ENCODE measurements around the gene TCP11L2. TPM values are rescaled to one million over a fixed set of nuclear protein-coding genes. Genes with fewer than 3 reads are reported as not detected.

TCP11L2 gene
- total RNA-seq, 1 donor from 2014 or later: 22.0 TPM

- Mint-ChIP-seq H3K27ac (ENCODE audit: unreplicated experiment) (no peak overlapping the region), H3K27me3 (ENCODE audit: low read depth, unreplicated experiment) (peaks cover 11% of the 10 kb centered on the region), H3K4me3 (ENCODE audit: unreplicated experiment) (no peak overlapping the region), H3K4me1 (ENCODE audit: low read depth, unreplicated experiment) (peaks cover 4% of the 10 kb centered on the region), H3K9me3 (ENCODE audit: unreplicated experiment) (peaks cover 4% of the 10 kb centered on the region), H3K36me3 (ENCODE audit: low read depth, unreplicated experiment) (no peaks in the 10 kb centered on the region)
- FAIRE-seq (no peak), DNase-seq (ENCODE audit: low read depth) (no peak)
- Histone ChIP-seq H2AFZ (ENCODE audit: low read depth, low read length) (no peak overlapping the region), H3K36me3 (ENCODE audit: insufficient read depth, low read length) (no peaks in the 10 kb centered on the region), H3K4me3 (ENCODE audit: insufficient read depth, low read depth, low read length) (no peak overlapping the region), H3K4me2 (ENCODE audit: low read length) (no peak overlapping the region), H3K9me3 (ENCODE audit: insufficient read depth, low read depth, low read length) (no peaks in the 10 kb centered on the region), H4K20me1 (ENCODE audit: insufficient read depth, low read length) (no peaks in the 10 kb centered on the region), H3K4me1 (ENCODE audit: insufficient read depth, low read length) (no peaks in the 10 kb centered on the region), H3K27ac (ENCODE audit: low read depth, low read length) (no peak overlapping the region), H3K27me3 (ENCODE audit: insufficient read depth, low read length) (no peaks in the 10 kb centered on the region), H3K9ac (ENCODE audit: low read length) (no peak overlapping the region), H3K79me2 (ENCODE audit: insufficient read depth, low read length) (no peaks in the 10 kb centered on the region)
- TF ChIP-seq EZH2 (IDR thresholded peaks at IDR 0.05; ENCODE audit: insufficient read depth, low read length): no peak
- TF ChIP-seq, protein P1, sequence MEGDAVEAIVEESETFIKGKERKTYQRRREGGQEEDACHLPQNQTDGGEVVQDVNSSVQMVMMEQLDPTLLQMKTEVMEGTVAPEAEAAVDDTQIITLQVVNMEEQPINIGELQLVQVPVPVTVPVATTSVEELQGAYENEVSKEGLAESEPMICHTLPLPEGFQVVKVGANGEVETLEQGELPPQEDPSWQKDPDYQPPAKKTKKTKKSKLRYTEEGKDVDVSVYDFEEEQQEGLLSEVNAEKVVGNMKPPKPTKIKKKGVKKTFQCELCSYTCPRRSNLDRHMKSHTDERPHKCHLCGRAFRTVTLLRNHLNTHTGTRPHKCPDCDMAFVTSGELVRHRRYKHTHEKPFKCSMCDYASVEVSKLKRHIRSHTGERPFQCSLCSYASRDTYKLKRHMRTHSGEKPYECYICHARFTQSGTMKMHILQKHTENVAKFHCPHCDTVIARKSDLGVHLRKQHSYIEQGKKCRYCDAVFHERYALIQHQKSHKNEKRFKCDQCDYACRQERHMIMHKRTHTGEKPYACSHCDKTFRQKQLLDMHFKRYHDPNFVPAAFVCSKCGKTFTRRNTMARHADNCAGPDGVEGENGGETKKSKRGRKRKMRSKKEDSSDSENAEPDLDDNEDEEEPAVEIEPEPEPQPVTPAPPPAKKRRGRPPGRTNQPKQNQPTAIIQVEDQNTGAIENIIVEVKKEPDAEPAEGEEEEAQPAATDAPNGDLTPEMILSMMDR (IDR thresholded peaks at IDR 0.05; ENCODE audit: insufficient read depth, low read depth, low read length): no peak
Measured at GRCh38 chr12:106273491-106273890, 29.0 kb upstream of the TCP11L2 start.

DNA sequence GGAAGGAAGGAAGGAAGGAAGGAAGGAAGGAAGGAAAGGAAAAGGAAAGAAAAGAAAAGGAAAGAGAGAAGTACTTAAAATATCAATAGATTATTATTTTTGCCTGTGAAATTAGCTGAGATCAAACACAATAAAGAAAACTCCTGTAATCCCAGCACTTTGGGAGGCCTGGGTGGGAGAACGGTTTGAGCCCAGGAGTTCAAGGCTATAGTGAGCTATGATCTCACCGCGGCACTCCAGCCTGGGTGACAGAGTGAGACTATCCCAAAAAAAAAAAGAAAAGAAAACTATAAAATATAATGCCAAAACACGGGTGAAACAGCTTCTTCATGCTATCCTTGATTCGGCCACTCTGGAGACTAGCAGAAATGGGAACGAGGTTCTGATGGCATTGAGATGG, 28.5 kb upstream of the TCP11L2 start:
- no peaks in the 10 kb centered on the region for H4K20me1 ChIP-seq (ENCODE audit: insufficient read depth, low read length)
- no peaks in the 10 kb centered on the region for H3K4me1 ChIP-seq (ENCODE audit: insufficient read depth, low read length)
- H3K4me3 ChIP-seq (ENCODE audit: insufficient read depth, low read depth, low read length): no peak overlapping the region
- H3K9me3 Mint-ChIP-seq (ENCODE audit: unreplicated experiment): peaks cover 4% of the 10 kb centered on the region
- peaks cover 4% of the 10 kb centered on the region for H3K4me1 Mint-ChIP-seq (ENCODE audit: low read depth, unreplicated experiment)
- no peaks in the 10 kb centered on the region for H3K79me2 ChIP-seq (ENCODE audit: insufficient read depth, low read length)
- DNase-seq (ENCODE audit: low read depth) (no peak), FAIRE-seq (no peak)
- no peak overlapping the region for H3K27ac Mint-ChIP-seq (ENCODE audit: unreplicated experiment)
- H3K9me3 ChIP-seq (ENCODE audit: insufficient read depth, low read depth, low read length): no peaks in the 10 kb centered on the region
- H3K27me3 ChIP-seq (ENCODE audit: insufficient read depth, low read length): no peaks in the 10 kb centered on the region
- H3K9ac ChIP-seq (ENCODE audit: low read length): no peak overlapping the region
- H3K4me2 ChIP-seq (ENCODE audit: low read length): no peak overlapping the region
- H3K27me3 Mint-ChIP-seq (ENCODE audit: low read depth, unreplicated experiment): peaks cover 11% of the 10 kb centered on the region
- no peak overlapping the region for H3K27ac ChIP-seq (ENCODE audit: low read depth, low read length)
- H3K4me3 Mint-ChIP-seq (ENCODE audit: unreplicated experiment): no peak overlapping the region
- H3K36me3 Mint-ChIP-seq (ENCODE audit: low read depth, unreplicated experiment): no peaks in the 10 kb centered on the region
- TF ChIP-seq, protein P1 (IDR thresholded peaks at IDR 0.05; ENCODE audit: insufficient read depth, low read depth, low read length): no peak
- TF ChIP-seq EZH2 (IDR thresholded peaks at IDR 0.05; ENCODE audit: insufficient read depth, low read length): no peak
- H2AFZ ChIP-seq (ENCODE audit: low read depth, low read length): no peak overlapping the region
- no peaks in the 10 kb centered on the region for H3K36me3 ChIP-seq (ENCODE audit: insufficient read depth, low read length)

- Histone ChIP-seq H3K27me3 (ENCODE audit: insufficient read depth, low read length) (peaks cover under 1% of the 10 kb centered on the region), H3K36me3 (ENCODE audit: insufficient read depth, low read length) (no peaks in the 10 kb centered on the region), H3K9ac (ENCODE audit: low read length) (no peak overlapping the region), H2AFZ (ENCODE audit: low read depth, low read length) (no peak overlapping the region), H3K27ac (ENCODE audit: low read depth, low read length) (no peak overlapping the region), H3K4me2 (ENCODE audit: low read length) (no peak overlapping the region), H3K79me2 (ENCODE audit: insufficient read depth, low read length) (no peaks in the 10 kb centered on the region), H3K9me3 (ENCODE audit: insufficient read depth, low read depth, low read length) (no peaks in the 10 kb centered on the region), H3K4me1 (ENCODE audit: insufficient read depth, low read length) (no peaks in the 10 kb centered on the region), H4K20me1 (ENCODE audit: insufficient read depth, low read length) (no peaks in the 10 kb centered on the region), H3K4me3 (ENCODE audit: insufficient read depth, low read depth, low read length) (no peak overlapping the region)
- no peak for TF ChIP-seq EZH2 (IDR thresholded peaks at IDR 0.05; ENCODE audit: insufficient read depth, low read length)
- DNase-seq (ENCODE audit: low read depth) (peak; percentile 22), FAIRE-seq (no peak)
- Mint-ChIP-seq H3K36me3 (ENCODE audit: low read depth, unreplicated experiment) (no peaks in the 10 kb centered on the region), H3K27me3 (ENCODE audit: low read depth, unreplicated experiment) (peaks cover 14% of the 10 kb centered on the region), H3K4me3 (ENCODE audit: unreplicated experiment) (no peak overlapping the region), H3K4me1 (ENCODE audit: low read depth, unreplicated experiment) (peaks cover 4% of the 10 kb centered on the region), H3K9me3 (ENCODE audit: unreplicated experiment) (peaks cover 4% of the 10 kb centered on the region), H3K27ac (ENCODE audit: unreplicated experiment) (no peak overlapping the region)
Measured at GRCh38 chr12:106274575-106275121, 27.9 kb upstream of the TCP11L2 start.

Data from astrocyte (in vitro differentiated cells and primary cell).